H1 (cell line): ENCODE results near the gene PXT1. TPM values are rescaled to one million over a fixed set of nuclear protein-coding genes. Genes with fewer than 3 reads are reported as not detected.

Experiments
- BRCA1 ChIP-seq: IDR thresholded peaks from 2 replicates; pipeline ENCODE4 v1.6.1; 2012; ENCODE audit warnings: low read depth, low read length, improper control_type of control experiment
- CTCF ChIP-seq, 3 experiments: IDR thresholded peaks; 1 replicate in 2 of 3; 2 replicates in 1 of 3; pipeline versions ENCODE4 v1.5.1 to v1.6.1; 2011; ENCODE audit warnings: low read length in 3 of 3, mild to moderate bottlenecking in 3 of 3, inconsistent platforms in 2 of 3, low read depth in 1 of 3, moderate library complexity in 1 of 3; ENCODE audit not compliant: insufficient read depth in 1 of 3; ENCODE audit errors: control extremely low read depth in 1 of 3
- NANOG ChIP-seq: IDR thresholded peaks from 2 replicates; pipeline ENCODE4 v1.6.1; 2011; ENCODE audit warnings: low read length, low read depth, mild to moderate bottlenecking, inconsistent platforms; ENCODE audit not compliant: insufficient read depth, poor library complexity, severe bottlenecking
- polyA plus RNA-seq, 7 experiments: library from polyadenylated mRNA; depleted of rRNA in 3 of 7; stranded (reverse) in 5 of 7; unstranded in 2 of 7; fragments of >200 nt in 5 of 7; fragments of 200-250 nt in 2 of 7; gene quantifications; 1 replicate in 5 of 7; 2 replicates in 1 of 7; 4 replicates in 1 of 7; pipeline versions ENCODE4 v1.2.1 to v1.2.3, GENCODE V29; 2011 to 2013; ENCODE audit warnings: missing spikeins in 2 of 7, mixed read lengths in 2 of 7
- total RNA-seq: library from RNA; stranded (reverse); fragmentation: NEBNext Ultra II Directional; extraction: Animal tissue kit (Norgen Biotek cat#: 25700); gene quantifications from 2 replicates; pipeline ENCODE4 v1.2.1, GENCODE V29; 2021

The PXT1 gene
- total and polyA plus RNA-seq, 2 of the 8 experiments (the other 6 are each of a cell fraction or from before 2014, with no cell fraction given) = 0.06 TPM; not detected in 1

- no peak for TF ChIP-seq CTCF (IDR thresholded peaks at IDR 0.05; ENCODE audit: control extremely low read depth in 1 of 3, insufficient read depth in 1 of 3, low read depth in 1 of 3, low read length in 3 of 3)
- TF ChIP-seq BRCA1 = no peak
- no peak for TF ChIP-seq NANOG
Measured at GRCh38 chr6:36357872-36358225, 84.8 kb downstream of the PXT1 start (continued).
